GM21515 (cell line): ENCODE measurements around the gene TTC8.

Source experiments
- ATAC-seq: cut with Tn5 transposase; IDR thresholded peaks from one replicate; pipeline ENCODE4 v1.9.1; 2021; ENCODE audit not compliant: unreplicated experiment

TTC8 gene

DNA sequence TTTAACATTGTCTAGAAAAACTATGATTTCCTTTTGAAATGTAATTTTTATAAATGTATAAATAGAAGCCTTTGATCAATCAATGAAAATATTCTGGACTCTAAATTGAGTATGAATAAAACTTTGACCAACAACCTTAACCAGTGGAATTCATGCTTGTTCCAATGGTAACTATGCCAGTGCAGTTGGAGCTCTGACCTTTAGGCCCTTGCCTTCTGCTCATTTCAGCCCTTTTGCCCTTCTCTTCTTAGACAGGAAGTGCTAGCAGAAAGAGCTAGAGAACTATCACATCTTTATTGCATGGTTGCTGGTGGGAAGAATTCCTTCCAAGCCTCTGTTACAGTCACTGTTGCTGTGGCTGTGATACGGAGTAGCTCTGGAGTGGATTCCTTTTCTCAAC is 39.7 kb downstream of the TTC8 start:
- ATAC-seq = no peak

DNA sequence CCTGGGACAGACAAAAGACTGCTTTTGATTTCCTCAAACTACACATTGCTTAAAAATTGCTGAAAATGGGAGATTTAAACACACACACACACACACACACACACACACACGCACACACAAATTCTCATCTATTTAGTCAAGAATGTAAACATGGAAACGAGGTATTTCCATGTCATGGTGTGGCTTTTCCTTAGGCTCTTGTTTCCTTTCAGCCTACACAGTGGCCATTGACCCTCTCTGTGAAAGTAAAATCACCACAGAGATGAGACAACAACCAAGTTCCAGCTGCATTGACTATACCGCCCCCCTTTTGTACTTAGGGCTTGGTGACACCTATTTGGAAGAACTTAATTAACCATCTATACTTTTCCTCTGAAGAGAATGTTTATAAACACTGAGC is 41.9 kb downstream of the TTC8 start:
- ATAC-seq = no peak

- no peak for ATAC-seq
Measured at GRCh38 chr14:88868558-88869159, 44.2 kb downstream of the TTC8 start.

GRCh38 chr14:88870777-88871176 is 46.3 kb downstream of the TTC8 start:
- ATAC-seq = no peak

- ATAC-seq = no peak
Measured at GRCh38 chr14:88871429-88871828, 47.0 kb downstream of the TTC8 start.

- ATAC-seq = no peak
Measured at GRCh38 chr14:88872976-88873375, 48.5 kb downstream of the TTC8 start.

DNA sequence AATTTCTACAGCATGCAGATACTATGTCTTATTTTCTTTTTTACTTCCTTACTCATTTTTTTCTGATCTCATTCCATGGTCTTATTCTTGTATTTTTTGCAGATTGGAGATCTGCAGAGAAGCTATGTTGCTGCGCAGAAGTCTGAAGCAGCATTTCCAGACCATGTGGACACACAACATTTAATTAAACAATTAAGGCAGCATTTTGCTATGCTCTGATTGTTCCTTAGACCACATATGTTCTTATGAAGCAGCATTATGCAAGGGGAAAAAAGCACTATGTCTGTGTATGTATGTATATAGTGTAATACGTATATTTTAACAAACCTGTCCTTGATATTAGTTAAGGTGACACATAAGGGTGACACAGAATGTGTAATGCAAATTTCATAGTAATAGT is 52.7 kb downstream of the TTC8 start:
- ATAC-seq = no peak

DNA sequence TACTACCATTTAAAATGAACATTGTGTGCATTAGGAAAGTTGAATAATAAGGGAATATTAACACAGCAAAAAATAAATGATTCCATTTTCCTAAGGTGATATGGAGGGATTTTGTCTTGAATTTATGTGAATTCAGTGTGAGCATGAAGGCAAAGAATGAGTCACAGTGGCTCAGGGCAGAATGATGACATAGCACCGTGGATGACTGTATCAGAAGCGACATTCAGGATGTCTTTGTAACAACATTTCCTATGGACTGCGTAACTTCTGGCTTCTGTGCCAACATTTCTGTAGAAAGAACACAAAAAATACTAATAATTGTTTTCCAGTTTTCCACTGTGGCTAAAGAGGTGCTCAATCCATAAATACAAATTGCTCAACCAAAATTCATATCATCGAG is 54.6 kb downstream of the TTC8 start:
- ATAC-seq = no peak

DNA sequence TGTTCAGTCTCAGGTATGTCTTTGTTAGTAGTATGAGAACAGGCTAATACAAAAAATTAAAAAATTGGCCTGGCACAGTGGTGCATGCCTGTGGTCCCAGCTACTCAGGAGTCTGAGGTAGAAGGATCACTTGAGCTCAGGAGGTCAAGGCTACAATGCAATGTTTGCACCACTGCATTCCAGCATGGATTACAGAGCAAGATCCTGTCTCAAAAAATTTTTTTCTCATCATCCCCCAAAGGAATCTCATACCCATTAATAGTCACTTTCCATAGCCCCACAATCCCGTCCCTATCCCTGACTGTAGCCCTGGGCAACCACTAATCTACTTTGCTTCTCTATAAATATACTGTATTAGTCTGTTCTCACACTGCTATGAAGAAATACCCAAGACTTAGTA is 57.8 kb downstream of the TTC8 start:
- ATAC-seq = no peak

DNA sequence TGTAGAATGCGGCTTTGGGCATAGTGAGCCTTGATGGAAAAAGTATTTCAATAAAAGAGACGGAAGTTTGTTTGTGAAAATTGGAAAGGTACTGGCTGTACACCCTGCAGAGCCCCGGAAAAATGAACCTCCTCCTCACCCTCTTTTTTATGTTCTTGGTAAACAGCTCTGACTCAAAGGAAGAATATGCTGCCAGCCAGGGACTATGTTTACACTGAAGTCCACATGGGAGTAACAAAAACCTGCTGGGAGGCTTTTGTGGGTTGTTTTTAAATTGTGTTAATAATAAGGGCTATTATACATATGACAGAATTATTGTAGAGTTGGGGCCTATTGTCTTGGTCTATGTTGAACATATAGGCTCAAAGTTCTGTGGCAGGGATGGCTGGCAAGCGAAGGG is 70.7 kb downstream of the TTC8 start:
- no peak for ATAC-seq

GRCh38 chr14:88901189-88901588 is 76.7 kb downstream of the TTC8 start:
- ATAC-seq = no peak

DNA sequence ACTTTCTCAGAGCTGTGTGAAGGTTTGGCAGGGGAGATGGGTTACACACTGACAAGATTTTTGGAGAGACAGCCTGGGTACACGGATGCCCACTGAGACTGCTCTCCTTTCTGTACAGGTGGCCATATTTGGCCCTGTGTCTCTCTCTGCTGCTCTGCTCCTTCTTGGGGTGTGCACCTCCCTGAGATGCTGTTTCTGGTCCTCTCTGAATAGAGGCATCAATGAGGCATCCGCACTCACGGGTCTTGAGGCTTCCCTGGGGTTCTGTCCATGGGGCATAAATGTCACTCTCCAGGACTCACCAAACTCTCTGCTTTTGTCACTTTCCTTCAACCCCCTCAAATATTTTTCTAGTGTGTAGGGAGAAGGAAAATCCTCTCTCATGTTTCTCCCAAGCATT is 77.5 kb downstream of the TTC8 start:
- ATAC-seq = no peak

DNA sequence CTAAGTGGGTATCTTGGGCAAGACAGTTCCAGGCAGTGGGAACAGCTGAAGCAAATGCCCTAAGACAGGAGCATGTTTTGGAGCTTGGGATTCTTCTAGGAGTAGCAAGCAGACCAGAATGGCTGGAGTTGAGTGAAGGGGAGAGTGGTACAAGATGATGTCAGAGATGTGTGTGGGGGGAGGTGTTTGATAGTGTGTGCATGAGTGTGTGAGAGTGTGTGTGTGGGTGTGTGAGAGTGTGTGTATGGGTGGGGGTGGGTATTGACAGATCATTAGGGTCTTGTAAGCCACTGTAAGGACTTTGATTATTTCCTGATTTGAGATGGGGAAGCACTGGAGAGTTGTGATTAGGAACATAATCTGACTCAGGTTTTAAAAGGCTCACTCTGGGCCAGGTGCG is 78.4 kb downstream of the TTC8 start:
- no peak for ATAC-seq

GRCh38 chr14:88904206-88904647 is 79.8 kb downstream of the TTC8 start:
- ATAC-seq = no peak

GRCh38 chr14:88904864-88905263 is 80.4 kb downstream of the TTC8 start:
- ATAC-seq = no peak

DNA sequence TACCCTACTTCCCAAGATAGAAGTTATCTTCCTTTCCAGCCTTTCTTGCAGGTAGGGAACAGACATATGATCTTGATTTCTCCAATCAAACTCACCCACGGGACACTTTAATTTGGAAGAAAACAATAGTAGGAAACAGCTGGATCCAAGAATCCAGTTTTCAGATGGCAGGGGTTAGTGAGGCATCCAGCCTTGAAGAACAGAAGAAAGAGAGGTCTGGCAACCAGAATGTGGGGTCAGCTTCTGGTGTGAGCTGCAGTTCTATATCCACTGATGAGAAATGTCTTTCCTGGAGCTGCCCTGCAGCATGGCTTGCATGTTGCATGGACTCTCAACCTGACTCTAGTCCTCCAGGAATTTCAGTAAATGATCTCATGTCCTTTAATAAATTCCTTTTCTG is 83.8 kb downstream of the TTC8 start:
- ATAC-seq = no peak

DNA sequence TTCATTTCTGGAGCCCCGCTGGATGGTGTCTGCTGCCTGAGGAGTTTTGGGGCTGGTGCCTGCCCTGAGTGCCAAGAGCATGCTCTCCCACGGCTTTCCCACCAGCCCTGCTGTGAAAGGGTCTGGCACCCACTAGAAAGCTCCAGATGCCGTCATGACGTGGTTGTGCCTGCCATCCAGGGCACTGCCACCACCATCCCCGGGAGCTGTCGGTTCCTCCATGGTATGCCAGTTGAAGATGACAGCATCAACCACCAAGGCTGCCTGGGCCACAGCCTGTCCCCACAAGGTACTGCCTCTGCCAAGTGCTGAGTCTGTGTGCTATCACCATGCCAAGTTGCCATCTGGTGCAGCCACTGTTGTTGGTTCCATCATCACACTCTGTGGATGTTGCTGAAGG is 85.9 kb downstream of the TTC8 start:
- no peak for ATAC-seq

- ATAC-seq = no peak
Measured at GRCh38 chr14:88911809-88912208, 87.4 kb downstream of the TTC8 start.

DNA sequence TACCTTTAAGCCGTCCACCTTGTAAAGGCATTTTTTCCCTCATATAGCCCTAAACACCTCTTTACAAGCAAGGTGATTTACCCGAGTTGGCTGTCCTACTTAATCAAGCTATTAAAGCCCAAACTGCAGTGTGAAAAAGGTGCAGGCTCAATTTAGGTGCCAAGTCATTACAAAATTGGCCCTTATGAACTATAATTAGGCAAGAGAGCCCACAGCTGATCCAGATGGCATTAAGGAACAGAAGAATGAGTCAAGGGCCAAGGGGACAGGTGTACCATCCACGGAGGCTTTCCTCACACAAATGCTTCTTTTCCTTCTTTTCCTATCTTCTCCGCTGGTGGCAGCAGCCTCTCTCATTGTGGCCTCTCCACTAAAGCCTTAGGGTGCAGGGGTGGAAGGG is 90.5 kb downstream of the TTC8 start:
- ATAC-seq = no peak

- ATAC-seq = no peak
Measured at GRCh38 chr14:88919502-88919901, 95.1 kb downstream of the TTC8 start.
